ENCODE measurements around the gene EHD2. TPM values are rescaled to one million over a fixed set of nuclear protein-coding genes. Genes with fewer than 3 reads are reported as not detected.

EHD2 gene
- total RNA-seq, 1 donor from 2014 or later: 73.6 TPM

DNA sequence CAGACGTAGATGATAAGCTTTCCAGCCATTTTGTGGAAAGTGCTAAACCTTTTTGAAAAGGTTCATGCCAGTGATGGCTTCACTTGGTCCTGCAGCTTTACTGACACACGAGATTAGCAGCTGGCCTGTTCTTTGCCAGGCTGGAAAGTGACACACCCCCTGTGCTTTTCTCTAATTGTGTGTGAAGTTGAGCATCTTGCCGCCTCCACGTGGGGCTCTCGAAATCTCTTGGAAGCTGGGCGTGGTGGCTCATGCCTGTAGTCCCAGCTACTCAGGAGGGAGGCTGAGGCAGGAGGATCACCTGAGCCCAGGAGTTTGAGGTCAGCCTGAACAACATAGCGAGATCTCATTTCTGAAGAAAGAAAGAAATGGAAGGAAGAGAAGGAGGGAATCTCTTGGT lies 25.3 kb upstream of the EHD2 start:
- no peak for DNase-seq (ENCODE audit: low read depth in 2 of 2)

- no peak for DNase-seq (ENCODE audit: low read depth in 2 of 2)
These were observed 22.1 kb upstream of the EHD2 start for GRCh38 chr19:47691090-47691489.

- no peak for DNase-seq (ENCODE audit: low read depth in 2 of 2)
These were observed 21.4 kb upstream of the EHD2 start for GRCh38 chr19:47691782-47692181.

DNA sequence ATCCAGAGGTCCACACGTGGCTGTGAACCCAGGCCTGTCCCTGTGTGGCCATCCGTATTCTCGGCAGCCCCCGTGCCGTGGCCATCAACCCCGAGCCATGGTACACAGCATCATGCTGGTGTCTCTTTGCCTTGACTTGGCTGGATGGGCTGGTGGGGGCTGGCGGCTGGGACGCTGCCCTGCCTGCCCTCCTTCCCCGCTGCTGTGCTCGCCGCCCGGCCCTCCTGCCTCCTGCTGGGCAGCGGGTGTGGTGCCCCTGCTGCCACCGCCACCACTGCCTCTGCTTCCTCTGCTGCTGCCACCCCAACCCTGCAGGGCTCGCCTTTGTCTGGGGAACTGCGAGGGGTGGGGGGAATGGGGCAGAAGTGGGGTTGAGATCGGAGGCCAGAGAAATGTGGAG lies 19.7 kb upstream of the EHD2 start:
- no peak for DNase-seq (ENCODE audit: low read depth in 2 of 2)

- no peak for DNase-seq (ENCODE audit: low read depth in 2 of 2)
These were observed 19.3 kb upstream of the EHD2 start for GRCh38 chr19:47693903-47694302.

DNA sequence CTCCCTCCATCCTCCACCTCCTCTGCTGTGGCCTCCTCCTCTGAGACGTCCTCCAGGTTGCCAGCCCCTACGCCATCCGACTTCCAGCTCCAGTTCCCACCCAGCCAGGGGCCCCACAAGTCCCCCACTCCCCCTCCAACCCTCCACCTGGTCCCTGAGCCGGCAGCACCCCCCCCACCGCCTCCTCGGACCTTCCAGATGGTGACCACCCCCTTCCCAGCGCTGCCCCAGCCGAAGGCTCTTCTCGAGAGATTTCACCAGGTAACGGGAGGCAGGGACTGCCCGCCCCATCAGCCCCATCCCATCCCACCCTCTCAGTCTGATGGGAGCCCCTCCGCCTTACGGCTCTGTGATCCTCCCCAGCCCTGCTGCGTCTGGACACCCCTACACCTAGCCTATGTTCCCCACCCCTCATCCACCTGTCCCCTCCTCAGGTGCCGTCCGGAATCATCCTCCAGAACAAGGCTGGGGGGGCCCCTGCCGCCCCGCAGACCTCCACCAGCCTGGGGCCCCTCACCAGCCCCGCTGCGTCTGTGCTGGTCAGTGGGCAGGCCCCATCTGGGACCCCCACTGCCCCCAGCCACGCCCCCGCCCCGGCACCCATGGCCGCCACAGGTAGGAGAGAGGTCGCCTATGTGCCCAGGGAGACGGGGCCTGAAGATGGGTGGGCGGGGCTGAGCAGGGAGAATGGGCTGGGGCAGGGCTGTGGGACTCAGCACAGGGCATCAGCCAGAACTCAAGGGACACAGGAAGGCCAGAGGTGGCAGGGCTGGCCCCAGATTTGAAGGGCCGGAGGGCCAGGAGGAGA lies 18.6 kb upstream of the EHD2 start:
- no peak for DNase-seq (ENCODE audit: low read depth in 2 of 2)

GRCh38 chr19:47695533-47696262 lies 17.5 kb upstream of the EHD2 start:
- no peak for DNase-seq (ENCODE audit: low read depth in 2 of 2)

GRCh38 chr19:47696635-47697034 lies 16.6 kb upstream of the EHD2 start:
- no peak for DNase-seq (ENCODE audit: low read depth in 2 of 2)

DNA sequence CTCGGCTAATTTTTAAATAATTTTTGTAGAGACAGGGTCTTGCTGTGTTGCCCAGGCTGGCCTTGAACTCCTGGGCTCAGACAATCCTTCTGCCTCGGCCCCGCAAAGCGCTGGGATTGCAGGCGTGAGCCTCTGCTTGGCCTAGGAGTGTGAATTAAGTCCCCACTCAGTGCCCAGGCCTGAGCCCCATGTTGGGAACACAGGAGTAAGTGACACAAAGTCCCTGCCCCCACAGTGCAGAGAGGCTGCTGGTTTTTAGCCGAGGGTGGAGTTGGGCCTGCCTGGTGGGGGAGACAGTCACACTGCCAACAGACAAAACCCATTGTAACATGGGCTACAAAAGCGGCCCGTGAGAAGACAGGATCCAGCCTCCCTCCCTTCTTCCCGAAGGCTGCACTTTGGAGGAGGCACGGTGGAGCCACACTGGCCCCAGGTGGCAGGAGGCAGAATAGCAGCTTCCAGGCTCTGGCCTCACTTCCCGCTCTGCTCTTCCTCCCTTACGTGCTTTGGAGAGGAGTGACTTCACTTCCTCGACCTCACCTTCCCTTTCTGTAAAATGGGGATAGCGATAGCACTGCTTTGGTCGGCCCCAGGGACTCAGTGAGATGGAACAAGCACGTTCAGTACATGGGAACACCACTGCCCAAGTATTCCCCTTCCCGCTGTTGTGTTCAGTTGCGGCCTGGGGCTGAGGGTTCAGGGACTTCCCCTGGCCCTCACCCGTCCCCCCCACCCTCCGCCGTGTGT lies 15.2 kb upstream of the EHD2 start:
- peak; percentile 44 to 76 for DNase-seq (ENCODE audit: low read depth in 2 of 2)

DNA sequence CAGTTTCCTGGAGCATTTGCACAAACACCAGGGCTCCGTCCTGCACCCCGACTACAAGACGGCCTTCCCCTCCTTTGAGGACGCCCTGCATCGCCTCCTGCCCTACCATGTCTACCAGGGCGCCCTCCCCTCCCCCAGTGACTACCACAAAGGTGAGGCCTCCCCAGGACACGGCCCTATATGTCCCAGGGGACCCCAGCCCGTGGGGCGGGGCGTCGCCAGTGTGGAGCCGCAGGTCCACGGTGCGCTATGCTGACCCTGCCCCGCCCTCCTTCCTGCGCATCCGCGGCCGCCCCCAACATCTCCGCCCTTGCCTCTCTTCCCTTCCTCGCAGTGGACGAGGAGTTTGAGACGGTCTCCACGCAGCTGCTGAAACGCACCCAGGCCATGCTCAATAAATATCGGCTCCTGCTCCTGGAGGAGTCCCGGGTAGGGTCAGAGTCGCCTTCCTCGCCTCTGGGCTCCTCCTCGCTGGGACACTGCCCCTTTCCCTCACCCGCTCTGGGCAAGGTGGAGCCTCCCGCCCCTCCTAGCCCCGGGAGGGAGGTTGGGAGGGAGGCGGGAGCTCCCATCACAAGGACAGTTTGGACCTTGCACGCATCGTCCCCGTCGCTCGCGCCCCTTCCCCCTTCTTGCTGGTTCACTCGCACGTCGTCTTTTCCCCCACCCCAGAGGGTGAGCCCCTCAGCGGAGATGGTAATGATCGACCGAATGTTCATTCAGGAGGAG lies 14.4 kb upstream of the EHD2 start:
- DNase-seq (ENCODE audit: low read depth in 2 of 2): no peak

DNA sequence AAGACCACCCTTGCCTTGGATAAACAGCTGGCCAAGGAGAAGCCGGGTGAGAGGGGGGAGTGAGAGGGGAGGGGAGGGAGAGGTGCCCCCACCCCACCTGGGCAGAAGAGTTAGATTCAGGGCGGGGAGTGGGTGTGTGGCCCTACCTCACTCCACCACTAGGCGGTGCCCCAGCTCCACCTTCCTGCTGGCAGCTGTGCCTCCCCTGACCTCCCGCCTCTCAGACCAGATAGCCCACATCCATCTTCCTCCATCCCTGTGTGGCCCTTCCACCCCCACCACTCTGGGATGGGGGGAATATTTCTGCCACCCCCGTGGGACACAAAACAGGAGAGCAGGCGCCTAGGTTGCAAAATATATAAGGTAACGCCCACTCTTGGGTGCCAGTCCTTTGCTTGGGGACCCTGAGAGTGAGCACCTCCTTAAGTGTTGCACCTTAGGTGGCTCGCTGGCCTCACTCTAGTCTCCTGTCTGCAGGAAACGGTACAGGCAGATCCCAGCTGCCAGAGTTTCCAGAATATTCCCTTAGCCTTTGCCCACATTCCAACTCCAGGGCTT lies 13.8 kb upstream of the EHD2 start:
- DNase-seq (ENCODE audit: low read depth in 2 of 2): peak in 1 of 2 donors; percentile 48

GRCh38 chr19:47700934-47701716 lies 12.1 kb upstream of the EHD2 start:
- DNase-seq (ENCODE audit: low read depth in 2 of 2): no peak

DNA sequence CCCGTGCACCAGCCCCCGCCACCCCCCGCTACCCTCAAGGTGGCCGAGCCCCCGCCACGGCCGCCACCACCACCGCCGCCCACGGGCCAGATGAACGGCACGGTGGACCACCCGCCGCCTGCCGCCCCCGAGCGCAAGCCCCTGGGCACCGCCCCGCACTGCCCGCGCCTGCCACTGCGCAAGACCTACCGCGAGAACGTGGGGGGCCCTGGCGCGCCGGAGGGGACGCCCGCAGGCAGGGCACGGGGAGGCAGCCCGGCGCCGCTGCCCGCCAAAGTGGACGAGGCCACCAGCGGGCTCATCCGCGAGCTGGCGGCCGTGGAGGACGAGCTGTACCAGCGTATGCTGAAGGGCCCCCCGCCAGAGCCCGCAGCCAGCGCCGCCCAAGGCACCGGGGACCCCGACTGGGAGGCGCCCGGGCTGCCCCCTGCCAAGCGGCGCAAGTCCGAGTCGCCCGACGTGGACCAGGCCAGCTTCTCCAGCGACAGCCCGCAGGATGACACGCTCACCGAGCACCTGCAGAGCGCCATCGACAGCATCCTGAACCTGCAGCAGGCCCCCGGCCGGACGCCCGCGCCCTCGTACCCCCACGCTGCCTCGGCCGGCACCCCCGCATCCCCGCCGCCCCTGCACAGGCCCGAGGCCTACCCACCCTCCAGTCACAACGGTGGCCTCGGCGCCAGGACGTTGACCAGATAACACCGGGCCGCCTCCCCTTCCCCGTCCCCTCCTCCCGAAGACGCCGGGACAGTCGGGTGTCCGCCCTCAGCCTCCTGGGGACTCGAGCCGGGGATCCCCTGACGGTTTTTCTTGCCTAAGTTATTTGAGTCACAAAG lies 11.3 kb upstream of the EHD2 start:
- no peak for DNase-seq (ENCODE audit: low read depth in 2 of 2)

DNA sequence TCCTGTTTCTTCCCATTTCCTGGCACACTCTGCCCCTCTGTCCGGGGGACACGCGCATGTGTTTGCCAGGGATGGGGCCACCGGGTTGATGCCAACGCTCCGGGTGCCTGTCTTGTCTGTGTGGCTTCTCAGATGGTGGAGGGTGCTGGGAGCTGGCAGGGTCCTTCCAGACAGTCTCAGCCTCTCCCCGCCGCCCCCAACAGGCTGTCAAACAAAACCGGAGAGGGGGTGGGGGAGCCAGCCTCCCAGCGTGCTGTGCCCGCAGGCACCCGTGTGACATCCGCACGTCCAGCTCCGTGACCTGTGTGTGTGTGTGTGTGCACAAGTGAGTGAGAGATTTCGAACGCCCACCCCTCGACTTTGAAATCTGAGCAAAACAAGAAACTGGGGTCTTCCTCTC lies 10.6 kb upstream of the EHD2 start:
- DNase-seq (ENCODE audit: low read depth in 2 of 2): no peak

- DNase-seq (ENCODE audit: low read depth in 2 of 2): no peak
These were observed 9.9 kb upstream of the EHD2 start for GRCh38 chr19:47703301-47703700.

- DNase-seq (ENCODE audit: low read depth in 2 of 2): no peak
These were observed 9.2 kb upstream of the EHD2 start for GRCh38 chr19:47704024-47704423.

GRCh38 chr19:47704656-47705055 lies 8.6 kb upstream of the EHD2 start:
- no peak for DNase-seq (ENCODE audit: low read depth in 2 of 2)

DNA sequence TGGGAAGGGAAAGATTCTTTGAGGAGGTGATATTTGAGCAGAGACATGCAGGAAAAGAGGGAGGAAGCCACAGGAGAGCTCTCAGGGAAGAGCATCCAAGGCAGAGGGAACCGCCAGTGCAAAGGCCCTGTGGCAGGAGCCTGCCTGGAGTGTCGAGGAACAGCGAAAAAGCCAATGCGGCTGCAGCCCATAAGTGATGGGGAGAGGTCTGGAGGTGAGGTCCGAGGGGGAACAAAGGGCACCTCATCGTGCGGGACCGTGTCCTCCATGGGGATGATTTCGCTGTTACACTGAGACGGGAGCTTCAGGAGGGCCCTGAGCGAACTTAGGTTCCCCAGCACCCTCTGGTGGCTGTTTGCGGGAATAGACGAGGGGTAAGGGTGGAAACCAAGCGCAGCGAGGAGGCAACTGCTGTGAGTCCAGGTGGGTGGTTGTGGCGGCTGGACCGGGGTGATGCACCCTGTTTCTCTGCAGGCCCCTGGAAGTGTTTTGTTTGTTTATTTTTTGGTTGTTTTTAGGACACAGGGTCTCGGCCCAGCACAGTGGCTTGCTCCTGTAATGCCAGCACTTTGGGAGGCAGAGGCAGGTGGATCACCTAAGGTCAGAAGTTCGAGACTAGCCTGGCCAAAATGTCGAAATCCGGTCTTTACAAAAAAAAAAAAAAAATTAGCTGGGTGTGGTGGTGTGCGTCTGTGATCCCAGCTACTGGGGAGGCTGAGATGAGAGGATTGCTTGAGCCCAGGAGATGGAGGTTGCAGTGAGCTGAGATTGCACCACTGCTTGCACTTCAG lies 5.9 kb upstream of the EHD2 start:
- peak; percentile 63 to 76 for DNase-seq (ENCODE audit: low read depth in 2 of 2)

Measured in dermis microvascular lymphatic vessel endothelial cell (primary cell).